Endometrial microvascular endothelial cells (primary cell): ENCODE measurements around the gene SEPTIN8. TPM values are rescaled to one million over a fixed set of nuclear protein-coding genes. Genes with fewer than 3 reads are reported as not detected.

Source experiments
- in situ Hi-C: cut with HindIII; loops from 2 replicates; pipeline ENCODE4 v1.10.0; 2017; ENCODE audit warnings: low sequenced_read_pairs, low pct_unique_long_range_greater_than_20kb; ENCODE audit errors: inconsistent ontology term
- total RNA-seq: library from RNA; depleted of rRNA; stranded (reverse); fragments of >200 nt; gene quantifications from one replicate; pipeline ENCODE4 v1.2.3, GENCODE V29; 2015; ENCODE audit errors: inconsistent ontology term

The SEPTIN8 gene
- total RNA-seq, 1 donor from 2014 or later: 61.0 TPM

DNA sequence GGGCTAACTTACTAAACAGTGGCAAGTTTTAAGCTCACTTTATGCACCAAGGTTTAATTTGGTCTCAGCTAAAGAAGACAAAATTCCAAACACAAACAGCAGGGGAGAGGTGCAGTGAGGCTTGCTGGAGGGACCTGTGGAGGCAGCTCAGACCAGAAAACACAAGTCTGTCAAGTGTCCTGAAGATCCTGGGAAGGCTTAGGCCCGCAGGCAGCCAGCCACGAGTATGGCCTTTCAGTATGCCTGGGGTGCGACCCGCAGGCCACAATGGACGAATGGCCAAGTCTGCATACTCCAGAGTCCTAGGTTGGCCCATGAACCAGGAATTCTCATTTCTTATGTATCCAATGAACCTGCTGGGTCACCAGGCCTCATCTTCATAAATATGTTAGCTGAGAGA lies 20.5 kb downstream of the SEPTIN8 start:
- in situ Hi-C loops: no loop called here

DNA sequence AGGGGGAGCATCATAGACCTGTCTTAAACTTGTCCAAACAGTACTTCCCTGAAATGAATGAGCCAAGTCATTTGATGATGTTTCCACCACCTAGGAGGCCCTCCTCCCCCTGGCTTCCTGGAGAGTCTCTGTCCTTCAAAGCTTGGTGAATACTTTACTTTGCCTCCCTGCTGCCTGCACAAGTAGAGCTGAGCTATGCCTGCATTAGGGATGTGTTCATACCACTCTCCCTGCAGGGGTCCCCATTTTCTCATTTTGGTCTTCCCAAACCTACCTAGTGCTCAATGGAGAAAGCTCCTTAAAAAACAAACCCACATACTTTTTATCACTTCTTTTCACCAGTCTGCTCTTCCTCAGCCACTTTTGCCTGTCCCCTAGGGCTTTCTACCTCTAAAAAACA lies 22.1 kb downstream of the SEPTIN8 start:
- in situ Hi-C loops: no loop called here

DNA sequence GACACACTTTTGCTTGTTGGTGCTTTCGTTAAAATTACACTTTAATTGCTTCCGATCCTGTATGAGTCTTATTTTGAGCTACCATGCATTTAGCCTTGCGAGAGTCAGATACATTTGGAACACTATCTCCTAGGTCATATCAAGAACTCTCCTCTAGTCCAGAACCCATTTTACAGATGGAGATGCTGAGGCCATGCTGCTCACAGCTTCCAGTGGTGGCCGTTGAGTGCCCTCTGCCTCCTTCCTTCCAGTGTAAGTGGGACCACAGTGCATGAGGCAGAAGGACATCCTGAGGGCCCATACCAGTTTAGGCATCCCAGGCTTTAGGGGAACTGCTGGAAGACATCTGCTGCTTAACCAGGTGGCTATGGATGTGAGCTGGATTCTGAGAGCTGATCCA lies 22.9 kb downstream of the SEPTIN8 start:
- in situ Hi-C loops: no loop called here

DNA sequence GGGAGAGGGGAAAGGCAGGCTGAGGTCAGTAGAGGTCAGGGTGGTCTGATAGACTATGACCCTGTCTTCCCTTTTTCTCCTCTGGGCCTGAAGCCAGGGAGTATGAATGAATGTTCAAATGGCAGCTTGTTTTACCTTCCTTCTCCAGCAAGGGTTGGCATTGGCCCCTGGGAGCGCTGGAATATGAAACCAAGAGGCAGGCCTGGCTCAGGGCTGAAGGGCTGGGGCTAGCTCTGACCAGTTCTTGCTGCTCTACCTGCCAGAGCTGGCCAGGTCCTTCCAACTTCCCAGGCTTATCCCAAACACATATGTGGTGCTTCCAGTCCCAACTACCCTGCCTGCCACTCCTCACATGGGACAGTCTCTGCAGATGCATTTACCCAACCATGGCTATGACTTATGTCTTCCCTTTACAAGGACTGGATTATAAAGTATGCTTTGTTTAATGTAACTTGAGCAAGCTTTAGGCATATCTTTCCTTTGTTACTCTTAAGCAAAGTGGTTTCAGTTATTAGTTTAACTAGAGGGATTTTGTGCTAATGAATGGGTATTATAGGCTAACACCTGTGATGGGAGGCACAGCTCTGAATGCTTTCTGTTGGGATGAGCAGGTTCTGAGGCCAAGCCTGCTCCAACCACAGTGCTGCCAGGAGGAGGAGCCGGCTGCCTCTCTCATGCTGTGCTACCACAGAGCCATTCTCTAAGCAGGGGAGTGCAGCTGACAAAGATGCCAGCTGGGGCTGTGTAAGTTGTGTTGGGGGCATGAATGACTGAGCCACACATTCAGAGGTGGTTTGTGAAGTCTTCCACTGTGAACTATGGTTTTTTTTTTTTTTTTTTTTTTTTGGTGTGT lies 23.7 kb downstream of the SEPTIN8 start:
- in situ Hi-C loops: no loop called here

DNA sequence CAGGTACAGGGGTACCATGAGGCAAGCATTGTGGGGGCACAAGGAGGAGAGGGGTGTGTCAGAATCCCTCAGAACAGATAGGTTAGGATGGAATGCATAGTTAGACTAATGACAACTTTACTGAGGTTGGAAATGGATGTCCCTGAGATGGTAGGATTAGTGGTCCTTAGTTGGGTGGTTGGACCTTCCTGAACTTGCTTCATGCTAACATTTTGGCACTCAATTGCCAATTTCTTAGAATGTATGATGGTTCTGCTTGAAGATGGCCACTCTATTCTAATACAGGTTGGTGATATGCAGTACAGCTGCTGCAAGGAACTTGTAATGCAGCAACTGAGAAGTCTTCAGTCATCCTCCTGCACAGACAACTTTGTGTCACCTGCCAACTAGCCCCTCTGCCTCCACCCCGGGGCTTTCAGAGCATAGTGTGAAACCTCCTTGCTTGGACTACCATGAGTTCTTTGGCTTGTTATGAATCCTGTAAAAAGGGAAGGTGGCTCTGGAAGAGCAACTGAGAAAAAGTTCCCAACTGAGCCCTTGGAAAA lies 24.4 kb downstream of the SEPTIN8 start:
- in situ Hi-C loops: no loop called here

DNA sequence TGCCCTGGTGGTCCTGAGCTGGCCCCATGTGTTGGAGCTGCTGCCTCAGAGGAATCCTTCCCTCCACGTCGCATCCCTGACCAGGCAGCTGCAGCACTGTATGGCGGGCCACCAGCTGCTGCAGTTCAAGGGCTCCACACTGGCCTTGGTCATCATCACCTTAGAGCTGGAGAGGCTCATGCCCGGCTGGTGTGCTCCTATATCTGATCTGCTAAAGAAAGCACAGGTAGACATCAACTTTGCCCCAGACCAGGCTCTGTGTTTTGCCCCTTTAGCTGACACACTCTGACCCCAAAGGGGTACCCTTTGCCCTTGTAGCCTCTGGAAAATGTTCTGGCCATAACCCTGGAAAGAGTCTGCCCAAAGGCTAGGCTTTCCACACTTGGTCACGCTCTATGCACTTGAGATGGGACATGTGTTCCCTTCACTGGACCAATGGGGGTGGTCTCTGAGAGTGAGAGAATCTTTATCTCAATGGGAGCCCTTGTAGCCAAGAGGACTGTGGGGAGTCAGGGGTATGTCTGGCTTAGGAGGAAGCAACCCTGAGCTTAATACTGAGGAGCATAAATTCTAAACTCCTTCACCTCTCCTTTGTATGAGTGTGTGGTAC lies 25.0 kb downstream of the SEPTIN8 start:
- in situ Hi-C loops: no loop called here

DNA sequence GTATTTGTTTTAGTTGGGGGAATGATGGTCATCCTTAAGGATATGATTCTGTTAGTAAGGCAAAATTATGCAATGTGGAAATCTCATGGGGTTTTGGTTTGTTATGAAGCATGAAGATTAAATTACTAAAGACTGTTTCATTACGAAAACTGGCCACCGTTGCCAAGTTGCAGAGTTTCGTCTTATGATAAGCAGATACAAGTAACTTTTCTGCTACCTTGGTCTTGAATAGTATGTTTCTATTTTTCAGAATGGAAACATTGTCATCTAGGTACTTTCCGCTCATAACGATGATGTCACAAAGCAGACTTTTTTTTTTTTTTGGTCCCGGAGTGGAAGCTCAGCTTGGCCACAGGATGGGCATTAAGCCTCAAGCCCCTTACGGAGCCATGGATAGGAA lies 25.6 kb downstream of the SEPTIN8 start:
- in situ Hi-C loops: no loop called here

DNA sequence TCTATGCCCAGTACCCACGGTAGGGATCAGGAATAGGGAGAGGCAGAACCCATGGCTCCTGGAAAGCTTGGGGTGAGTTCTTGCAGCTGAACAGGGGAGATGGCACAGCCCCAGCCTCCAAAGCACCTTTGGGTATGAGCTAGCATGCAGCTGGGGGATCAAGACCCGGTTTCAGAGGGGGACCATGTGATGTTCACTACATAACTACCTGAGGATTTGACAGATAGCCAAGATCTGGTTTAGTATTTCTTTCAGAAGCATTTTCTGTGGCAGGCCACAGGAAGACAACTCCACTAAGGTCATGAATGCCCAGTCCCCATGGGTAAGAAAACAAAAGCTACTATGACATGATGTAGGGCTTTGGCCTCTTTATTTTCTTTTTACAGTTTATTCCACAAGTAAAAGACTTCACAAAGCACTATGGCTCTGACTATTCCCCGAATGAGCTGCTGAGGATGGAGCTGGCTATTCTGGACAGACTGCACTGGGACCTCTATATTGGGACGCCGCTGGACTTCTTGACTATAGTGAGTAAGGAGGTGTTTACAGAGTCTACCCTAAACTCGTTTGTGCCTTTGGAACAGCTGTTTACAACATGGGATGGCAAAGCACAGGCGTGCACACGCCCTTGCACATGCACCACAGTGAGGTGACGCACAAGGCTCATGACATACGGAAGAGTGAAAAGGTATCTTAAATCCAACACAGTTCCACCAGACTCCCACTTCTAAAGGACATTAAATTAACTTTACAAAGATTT lies 26.4 kb downstream of the SEPTIN8 start:
- in situ Hi-C loops: no loop called here

DNA sequence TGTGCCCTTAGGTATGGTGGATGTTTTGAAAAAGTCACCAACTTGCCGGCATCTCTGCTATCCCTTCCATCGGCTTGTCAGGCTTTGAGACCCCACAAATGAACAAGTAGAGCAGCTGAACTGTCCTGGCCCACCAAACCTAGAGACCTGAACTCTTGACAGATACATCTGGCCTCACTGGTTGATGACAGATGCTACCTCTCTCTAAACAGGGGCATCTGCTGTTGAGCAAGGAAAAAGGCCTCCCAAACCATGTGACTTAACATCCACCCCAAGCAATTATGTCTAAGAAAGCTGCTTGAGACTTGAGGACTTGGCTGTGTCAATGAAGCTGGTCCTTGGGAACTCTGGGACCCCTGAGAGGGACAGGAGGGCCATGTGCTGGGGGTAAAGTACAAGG lies 27.5 kb downstream of the SEPTIN8 start:
- in situ Hi-C loops: no loop called here

DNA sequence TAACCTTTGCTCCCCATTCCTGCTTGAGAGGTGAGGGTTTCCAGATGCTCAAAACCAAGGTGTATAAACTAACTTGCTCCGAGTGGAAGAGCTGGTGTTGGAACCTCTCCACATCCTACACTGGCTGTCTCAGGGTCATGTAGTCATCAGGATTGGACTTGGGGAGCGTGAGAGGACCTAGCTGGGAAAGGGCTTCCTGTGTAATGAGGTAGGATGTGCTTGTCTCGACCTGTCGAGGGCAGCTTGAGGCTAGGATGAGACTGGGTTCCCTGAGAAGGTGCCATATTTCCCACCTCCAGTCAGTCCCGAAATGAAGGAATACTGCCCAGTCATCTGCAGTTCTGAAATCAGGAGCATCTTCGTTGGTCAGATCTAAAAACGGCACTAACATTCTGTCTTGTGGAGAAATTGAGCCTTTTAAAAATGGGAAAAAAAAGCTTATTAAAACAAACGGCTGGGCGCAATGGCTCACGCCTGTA lies 28.5 kb downstream of the SEPTIN8 start:
- in situ Hi-C loops: no loop called here

DNA sequence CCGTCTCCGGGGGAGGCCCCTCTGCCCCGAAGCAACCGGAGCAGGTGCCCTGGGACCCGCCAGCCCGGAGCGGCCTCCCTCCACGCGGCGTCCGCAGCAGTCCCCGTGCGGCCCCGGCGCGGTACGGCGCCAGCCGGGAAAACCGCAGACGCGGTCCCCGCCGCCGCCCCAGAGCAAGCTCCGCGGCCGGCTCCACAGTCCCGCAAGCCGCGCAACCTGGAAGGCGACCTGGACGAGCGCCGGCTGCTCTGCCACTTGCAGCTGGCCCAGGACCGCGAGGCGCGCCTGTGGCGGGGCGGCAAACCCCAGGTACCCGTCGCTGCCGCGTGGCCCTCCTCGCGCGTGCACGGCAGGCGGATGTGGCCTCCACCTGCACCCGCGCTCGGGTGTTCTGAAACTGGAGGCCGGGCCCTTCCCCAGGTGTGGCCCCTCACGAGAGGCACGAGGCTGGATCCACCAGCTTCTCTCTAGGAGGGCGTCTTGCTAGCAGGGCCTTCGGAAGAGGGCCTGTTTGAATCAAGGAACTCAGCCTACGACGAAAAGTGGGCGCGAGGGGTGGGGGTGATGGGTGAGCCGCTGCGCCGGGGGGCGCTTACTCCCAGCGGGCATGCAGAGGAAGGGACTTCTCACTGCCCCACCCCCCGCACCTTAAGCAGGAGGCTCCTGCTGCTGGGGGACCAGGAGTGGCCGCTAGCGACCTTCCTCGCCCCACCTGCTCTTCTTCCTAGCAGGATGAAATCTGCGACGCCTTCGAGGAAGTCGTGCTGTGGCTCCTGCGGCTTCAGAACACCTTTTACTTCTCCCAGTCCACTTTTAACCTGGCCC lies 29.2 kb downstream of the SEPTIN8 start:
- in situ Hi-C loops: no loop called here

DNA sequence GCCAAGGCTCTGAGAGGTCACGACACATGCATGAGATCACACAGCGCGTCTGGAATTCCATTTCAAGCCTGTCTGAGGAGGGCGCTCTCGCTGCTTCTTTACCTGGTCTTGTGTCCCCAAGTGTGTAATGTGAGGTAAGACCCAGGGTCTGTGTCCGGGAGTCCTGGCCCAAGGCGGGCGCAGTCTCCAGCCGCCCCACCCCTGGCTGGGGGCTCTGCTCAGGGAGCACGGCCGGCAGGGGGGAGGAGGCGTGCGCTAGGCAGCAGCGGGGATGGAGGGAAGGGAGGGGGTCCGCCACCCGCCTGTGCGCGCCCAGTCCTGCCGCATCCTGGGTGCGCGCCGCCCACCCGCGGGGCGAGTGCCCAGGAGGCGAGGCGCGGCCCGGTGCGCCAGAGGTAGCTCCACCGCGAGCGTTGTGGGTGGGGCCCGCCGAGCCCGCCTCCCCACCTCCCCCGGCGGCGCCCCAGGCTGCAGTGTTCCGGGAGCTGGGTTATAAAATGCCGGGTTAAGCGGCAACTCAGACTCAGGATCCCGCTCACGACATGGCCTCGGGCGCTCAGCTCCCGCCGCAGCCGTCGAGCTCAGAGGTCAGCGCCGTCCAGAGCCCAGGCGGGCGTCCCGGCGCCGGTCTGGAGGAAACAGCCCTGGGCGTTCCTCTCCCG lies 30.0 kb downstream of the SEPTIN8 start, which contains the start of gene CCNI2:
TSS of gene CCNI2 (plus strand) at position 473 of the 662 bp plus-strand sequence. CDS start at position 543, 70 bp downstream.
- in situ Hi-C loops: no loop called here

DNA sequence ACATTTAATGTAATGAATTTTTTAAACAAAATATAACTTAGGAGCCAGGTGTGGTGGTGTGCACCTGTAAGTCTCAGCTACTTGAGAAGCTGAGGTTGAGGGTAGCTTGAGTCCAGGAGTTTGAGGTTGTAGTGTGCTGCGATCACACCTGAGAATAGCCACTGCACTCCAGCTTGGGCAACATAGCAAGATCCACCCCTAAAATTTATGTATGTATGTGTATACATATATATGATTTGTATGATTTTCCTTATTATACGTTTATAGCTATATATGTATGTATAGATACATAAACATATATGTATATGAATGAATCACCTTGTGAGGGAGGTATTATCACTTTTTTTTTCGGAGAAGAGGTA lies 30.5 kb downstream of the SEPTIN8 start:
- in situ Hi-C loops: no loop called here

DNA sequence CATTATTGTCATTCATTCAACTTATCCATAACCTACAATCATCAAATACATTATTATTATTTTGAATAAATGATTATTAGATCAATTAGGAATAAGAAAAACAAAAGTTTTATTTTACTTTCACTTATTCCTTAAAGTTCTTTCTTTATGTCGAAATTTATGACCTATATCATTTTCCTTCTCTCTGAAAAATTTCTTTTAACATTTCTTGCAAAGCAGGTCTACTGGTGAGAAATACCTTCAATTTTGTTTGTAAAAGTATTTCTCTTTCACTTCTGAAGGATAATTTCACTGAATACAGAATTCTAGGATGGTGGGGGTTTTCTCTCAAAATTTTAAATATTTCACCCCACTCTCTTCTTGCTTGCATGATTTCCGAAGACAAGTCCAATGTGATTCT lies 32.4 kb downstream of the SEPTIN8 start:
- in situ Hi-C loops: no loop called here

DNA sequence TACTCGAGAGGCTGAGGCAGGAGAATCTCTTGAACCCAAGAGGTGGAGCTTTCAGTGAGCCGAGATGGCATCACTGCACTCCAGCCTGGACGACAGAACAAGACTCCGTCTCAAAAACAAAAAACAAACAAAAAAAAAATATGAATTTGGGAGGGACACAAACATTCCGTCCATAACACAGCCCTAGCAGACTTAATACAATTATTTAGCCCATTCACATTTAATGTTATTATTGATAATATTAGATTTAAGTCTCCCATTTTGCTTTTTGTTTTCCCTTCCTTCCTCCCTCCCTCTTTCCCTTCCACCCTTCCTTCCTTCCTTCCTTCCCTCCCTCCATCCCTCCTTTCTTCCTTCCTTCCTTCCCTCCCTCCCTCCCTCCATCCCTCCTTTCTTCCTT lies 34.4 kb downstream of the SEPTIN8 start:
- in situ Hi-C loops: no loop called here

DNA sequence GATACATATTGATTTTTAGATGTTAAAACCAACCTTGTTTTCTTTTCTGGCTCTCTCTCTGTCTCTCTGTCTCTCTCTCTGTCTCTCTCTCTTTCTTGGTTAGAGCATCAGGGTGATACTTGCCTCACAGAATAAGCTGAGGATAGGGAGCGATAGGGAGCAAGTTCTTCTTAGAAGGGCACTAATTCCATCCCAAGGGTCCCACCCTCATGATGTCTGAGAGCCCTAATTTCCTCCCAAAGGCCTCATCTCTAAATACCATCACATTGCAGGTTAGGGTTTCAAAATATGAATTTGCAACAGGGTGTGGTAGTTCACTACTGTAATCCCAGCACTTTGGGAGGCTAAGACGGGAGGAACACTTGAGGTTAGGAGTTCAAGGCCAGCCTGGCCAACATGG lies 34.9 kb downstream of the SEPTIN8 start:
- in situ Hi-C loops: no loop called here

DNA sequence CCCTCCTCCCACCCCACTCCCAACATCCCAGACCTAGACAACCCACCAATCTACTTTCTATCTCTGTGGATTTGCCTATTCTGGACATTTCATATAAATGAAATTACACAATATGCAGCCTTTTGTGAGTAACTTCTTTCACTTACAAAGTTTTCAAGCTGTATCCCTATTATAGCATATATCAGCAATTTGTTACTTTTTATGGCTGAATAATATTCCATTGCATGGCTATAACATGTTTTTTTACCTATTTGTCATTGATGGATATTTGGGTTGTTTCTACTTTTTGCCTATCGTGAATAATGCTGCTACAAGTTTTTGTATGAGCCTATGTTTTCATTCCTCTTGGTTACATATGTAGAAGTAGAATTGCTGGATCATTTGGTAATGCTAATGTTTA lies 37.8 kb downstream of the SEPTIN8 start:
- in situ Hi-C loops: no loop called here

DNA sequence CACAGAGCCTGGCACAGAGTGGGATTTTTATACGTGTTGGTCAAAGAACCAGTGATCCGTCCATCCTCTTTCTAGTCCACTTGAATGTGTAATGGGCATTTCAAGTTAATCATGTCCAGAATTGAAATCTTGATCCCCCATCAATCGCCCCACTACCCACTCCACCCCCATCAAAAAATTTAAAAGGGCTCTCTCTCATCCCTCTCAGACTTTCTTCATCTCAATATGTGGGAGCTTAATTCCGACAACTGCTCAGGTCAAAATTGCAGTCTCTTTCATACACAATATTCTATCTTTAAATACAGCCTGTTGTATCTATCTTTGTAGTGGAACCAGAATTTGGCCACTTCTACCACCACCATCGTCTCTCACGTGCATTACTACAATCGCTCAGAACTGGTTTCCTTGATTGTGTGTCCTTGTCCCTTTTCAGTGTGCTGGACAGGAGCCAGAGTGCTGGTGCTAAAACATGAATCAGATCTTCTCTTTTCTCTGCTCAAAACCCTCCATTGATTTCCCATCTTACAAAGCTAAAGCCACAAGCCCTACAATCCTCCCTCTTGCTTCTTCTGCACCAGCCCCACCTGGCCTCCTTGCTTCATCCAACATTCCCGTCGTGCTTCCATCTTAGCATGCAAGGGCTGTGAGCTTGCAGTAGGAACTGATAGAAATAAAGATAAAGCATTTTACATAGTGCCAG lies 38.9 kb downstream of the SEPTIN8 start:
- in situ Hi-C loops: no loop called here
